HepG2 (cell line): ENCODE results near the gene DENND1C. TPM values are rescaled to one million over a fixed set of nuclear protein-coding genes. Genes with fewer than 3 reads are reported as not detected.

ENCODE experiments used
- ATF2 ChIP-seq: sonication (generic); formaldehyde crosslinking; IDR thresholded peaks from 2 replicates; pipeline ENCODE4 v1.4.0; 2020; ENCODE audit warnings: missing genetic modification reagents
- DBP ChIP-seq: sonication (generic); formaldehyde crosslinking; IDR thresholded peaks from 2 replicates; pipeline ENCODE4 v1.4.0; 2020; ENCODE audit warnings: missing genetic modification reagents; ENCODE audit errors: not compliant biosample characterization
- HNRNPK ChIP-seq: fragments of 200-400 bp; formaldehyde crosslinking; IDR thresholded peaks from 2 replicates; pipeline ENCODE4 v1.6.1; 2018; ENCODE audit warnings: low read length, low read depth, moderate library complexity, mild to moderate bottlenecking; ENCODE audit not compliant: poor library complexity, severe bottlenecking
- HOXA7 ChIP-seq: sonication (generic); formaldehyde crosslinking; IDR thresholded peaks from 2 replicates; pipeline ENCODE4 v1.8.1; 2022; ENCODE audit warnings: mild to moderate bottlenecking, missing genetic modification reagents, moderate library complexity
- MTERF4 ChIP-seq: sonication (generic); formaldehyde crosslinking; IDR thresholded peaks from 2 replicates; pipeline ENCODE4 v1.8.0; 2023; ENCODE audit warnings: mild to moderate bottlenecking, missing genetic modification reagents
- PATZ1 ChIP-seq: sonication (generic); formaldehyde crosslinking; IDR thresholded peaks from 2 replicates; pipeline ENCODE4 v1.4.0; 2020; ENCODE audit warnings: missing genetic modification reagents
- PAXIP1 ChIP-seq: sonication (generic); formaldehyde crosslinking; conservative IDR thresholded peaks from 2 replicates; pipeline ENCODE4 v1.4.0; 2020; ENCODE audit warnings: mild to moderate bottlenecking, missing genetic modification reagents, moderate library complexity
- SAP130 ChIP-seq: IDR thresholded peaks from 2 replicates; pipeline ENCODE4 v1.6.1; 2016; ENCODE audit warnings: low read depth
- SP4 ChIP-seq: sonication (generic); formaldehyde crosslinking; IDR thresholded peaks from 2 replicates; pipeline ENCODE4 v1.8.1; 2023; ENCODE audit warnings: mild to moderate bottlenecking, missing genetic modification reagents
- THAP11 ChIP-seq: IDR thresholded peaks from 2 replicates; pipeline ENCODE4 v1.6.1; 2016; ENCODE audit warnings: missing biosample characterization, missing genetic modification reagents
- ZFYVE20 ChIP-seq: sonication (generic); formaldehyde crosslinking; IDR thresholded peaks from 2 replicates; pipeline ENCODE4 v1.8.0; 2023; ENCODE audit warnings: low read depth, mild to moderate bottlenecking, moderate library complexity, missing genetic modification reagents, borderline replicate concordance
- ZNF501 ChIP-seq: sonication (generic); formaldehyde crosslinking; IDR thresholded peaks from 2 replicates; pipeline ENCODE4 v1.5.1; 2020; ENCODE audit warnings: mild to moderate bottlenecking, moderate library complexity, missing genetic modification reagents
- ZNF777 ChIP-seq: sonication (generic); formaldehyde crosslinking; IDR thresholded peaks from 2 replicates; pipeline ENCODE4 v1.4.0; 2020; ENCODE audit warnings: missing genetic modification reagents
- polyA plus RNA-seq, 8 experiments: library from polyadenylated mRNA; depleted of rRNA in 3 of 8; stranded (reverse) in 7 of 8; unstranded in 1 of 8; fragments of >200 nt; fragmentation: Illumina TruSeq in 4 of 8; extraction: Trizol in 4 of 8; gene quantifications; 2 replicates each; pipeline versions ENCODE4 v1.2.1 to v1.2.3, GENCODE V29; 2011 to 2016; ENCODE audit warnings: low read depth in 4 of 8, missing spikeins in 1 of 8, mixed read lengths in 1 of 8; ENCODE audit not compliant: insufficient read depth in 1 of 8
- total RNA-seq, 5 experiments: library from RNA; depleted of rRNA; stranded (reverse); fragments of >200 nt; fragmentation: Illumina TruSeq; extraction: Trizol; gene quantifications; 2 replicates each; pipeline ENCODE4 v1.2.3, GENCODE V29; 2016; ENCODE audit warnings: low read depth in 1 of 5
- TF ChIP-seq, protein P1 (sequence below): sonication (generic); formaldehyde crosslinking; IDR thresholded peaks from 2 replicates; pipeline ENCODE4 v1.8.0; 2022; ENCODE audit warnings: mild to moderate bottlenecking, missing genetic modification reagents, borderline replicate concordance
- TF ChIP-seq, protein P2 (sequence below): sonication (generic); formaldehyde crosslinking; IDR thresholded peaks from 2 replicates; pipeline ENCODE4 v1.5.1; 2020; ENCODE audit warnings: missing genetic modification reagents, mild to moderate bottlenecking, borderline replicate concordance

Gene DENND1C
- total and polyA plus RNA-seq, 2 of the 13 experiments (the other 11 are each of a cell fraction or from before 2014, with no cell fraction given) = 0.04 to 0.73 TPM

DNA sequence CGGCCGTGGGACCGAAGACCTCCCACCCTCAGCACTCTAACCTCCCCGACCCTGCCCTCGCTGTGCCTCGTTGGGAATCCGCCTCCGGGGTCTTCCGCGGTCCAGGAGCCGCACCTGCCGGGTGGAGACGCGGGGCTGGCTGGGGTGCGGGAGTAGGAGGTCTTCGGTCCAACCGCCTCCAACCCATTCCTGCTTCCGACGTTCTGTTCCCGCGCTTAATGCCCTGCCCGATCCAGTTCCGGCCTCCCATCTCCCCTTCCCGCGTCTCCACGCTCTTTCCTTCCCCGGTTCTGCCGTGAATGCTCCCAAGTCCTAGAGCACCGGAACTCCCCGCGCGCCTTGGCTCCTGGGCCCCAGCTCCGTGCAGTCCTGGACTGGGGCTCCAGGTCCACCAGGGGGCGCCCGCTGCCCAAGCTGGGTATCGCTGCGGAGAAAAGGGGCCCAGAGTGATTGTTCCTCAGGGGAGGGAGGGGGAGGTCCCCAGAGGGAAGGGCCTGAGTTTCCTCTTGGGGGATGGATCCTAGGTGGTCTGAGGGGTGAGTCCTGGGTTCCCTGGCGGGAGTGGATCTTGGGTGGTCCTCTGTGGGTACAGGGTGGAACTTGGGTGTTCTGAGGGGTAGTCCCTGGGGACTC lies 35.2 kb upstream of the DENND1C start (continued):
- TF ChIP-seq PAXIP1 (CRISPR knock-in tag) (no peak; the same call in 1 of the 2 replicates), ZFYVE20 (CRISPR knock-in tag) (no peak), HOXA7 (CRISPR knock-in tag) (no peak), MTERF4 (0 out of 2 replicates have a peak, but pooled peaks have one; percentile 49), THAP11 (peak; percentile 72), SAP130 (CRISPR knock-in tag) (peak; percentile 27; the same call in 1 of the 2 replicates), ZNF501 (CRISPR knock-in tag) (peak; percentile 66; the same call in 1 of the 2 replicates), SP4 (CRISPR knock-in tag) (no peak), ATF2 (CRISPR knock-in tag) (0 out of 2 replicates have a peak, but pooled peaks have one; percentile 35), DBP (CRISPR knock-in tag) (no peak), ZNF777 (CRISPR knock-in tag) (peak; percentile 42; the same call in 1 of the 2 replicates), HNRNPK (no peak), PATZ1 (CRISPR knock-in tag) (peak; percentile 84)
- TF ChIP-seq, protein P1, sequence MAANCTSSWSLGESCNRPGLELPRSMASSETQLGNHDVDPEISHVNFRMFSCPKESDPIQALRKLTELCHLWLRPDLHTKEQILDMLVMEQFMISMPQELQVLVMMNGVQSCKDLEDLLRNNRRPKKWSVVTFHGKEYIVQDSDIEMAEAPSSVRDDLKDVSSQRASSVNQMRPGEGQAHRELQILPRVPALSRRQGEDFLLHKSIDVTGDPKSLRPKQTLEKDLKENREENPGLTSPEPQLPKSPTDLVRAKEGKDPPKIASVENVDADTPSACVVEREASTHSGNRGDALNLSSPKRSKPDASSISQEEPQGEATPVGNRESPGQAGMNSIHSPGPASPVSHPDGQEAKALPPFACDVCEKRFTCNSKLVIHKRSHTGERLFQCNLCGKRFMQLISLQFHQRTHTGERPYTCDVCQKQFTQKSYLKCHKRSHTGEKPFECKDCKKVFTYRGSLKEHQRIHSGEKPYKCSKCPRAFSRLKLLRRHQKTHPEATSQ = no peak
- TF ChIP-seq, protein P2, sequence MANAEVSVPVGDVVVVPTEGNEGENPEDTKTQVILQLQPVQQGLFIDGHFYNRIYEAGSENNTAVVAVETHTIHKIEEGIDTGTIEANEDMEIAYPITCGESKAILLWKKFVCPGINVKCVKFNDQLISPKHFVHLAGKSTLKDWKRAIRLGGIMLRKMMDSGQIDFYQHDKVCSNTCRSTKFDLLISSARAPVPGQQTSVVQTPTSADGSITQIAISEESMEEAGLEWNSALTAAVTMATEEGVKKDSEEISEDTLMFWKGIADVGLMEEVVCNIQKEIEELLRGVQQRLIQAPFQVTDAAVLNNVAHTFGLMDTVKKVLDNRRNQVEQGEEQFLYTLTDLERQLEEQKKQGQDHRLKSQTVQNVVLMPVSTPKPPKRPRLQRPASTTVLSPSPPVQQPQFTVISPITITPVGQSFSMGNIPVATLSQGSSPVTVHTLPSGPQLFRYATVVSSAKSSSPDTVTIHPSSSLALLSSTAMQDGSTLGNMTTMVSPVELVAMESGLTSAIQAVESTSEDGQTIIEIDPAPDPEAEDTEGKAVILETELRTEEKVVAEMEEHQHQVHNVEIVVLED (CRISPR knock-in tag) = peak; percentile 9; the same call in 1 of the 2 replicates
